ENCODE measurements around the gene ZNF282.
"Not testable (repeated sequence)": the region's sequence is repeated elsewhere in the genome, so short reads cannot be mapped to it uniquely, and the experiment has no call there.

ZNF282 gene

GRCh38 chr7:149223761-149224160 lies 28.4 kb downstream of the ZNF282 start:
- Histone ChIP-seq H3K36me3 (ENCODE audit: insufficient read depth, low read length) (peaks cover 58% of the 10 kb centered on the region), H3K9ac (ENCODE audit: low read depth, low read length) (no peak overlapping the region), H3K4me3 (ENCODE audit: low read depth in 1 of 2, low read length in 2 of 2) (no peak overlapping the region), H3K4me2 (ENCODE audit: insufficient read depth, low read length) (no peak overlapping the region), H3K27ac (ENCODE audit: low read length) (no peak overlapping the region), H4K20me1 (ENCODE audit: insufficient read depth, low read length) (peaks cover 21% of the 10 kb centered on the region; the same call in 1 of the 2 replicates), H3K4me1 (ENCODE audit: insufficient read depth, low read length) (no peaks in the 10 kb centered on the region), H3K9me3 (ENCODE audit: insufficient read depth, low read length, severe bottlenecking) (no peaks in the 10 kb centered on the region), H3K27me3 (ENCODE audit: insufficient read depth, low read length, poor library complexity) (no peaks in the 10 kb centered on the region), H3K79me2 (ENCODE audit: insufficient read depth, low read length) (no peaks in the 10 kb centered on the region), H2AFZ (ENCODE audit: low read depth, low read length) (no peak overlapping the region)
- no peak for TF ChIP-seq EZH2 (IDR thresholded peaks at IDR 0.05; ENCODE audit: borderline replicate concordance, low read depth, low read length, severe bottlenecking)
- TF ChIP-seq CTCF (IDR thresholded peaks at IDR 0.05; ENCODE audit: borderline replicate concordance, extremely low read depth, low read length, poor library complexity, severe bottlenecking): no peak
- no peak for DNase-seq
- ATAC-seq (ENCODE audit: insufficient read depth, low read depth): no peak

- no peak for TF ChIP-seq EZH2 (IDR thresholded peaks at IDR 0.05; ENCODE audit: borderline replicate concordance, low read depth, low read length, severe bottlenecking)
- TF ChIP-seq CTCF (IDR thresholded peaks at IDR 0.05; ENCODE audit: borderline replicate concordance, extremely low read depth, low read length, poor library complexity, severe bottlenecking): no peak
- Histone ChIP-seq H3K4me3 (ENCODE audit: low read depth in 1 of 2, low read length in 2 of 2) (no peak overlapping the region), H3K27me3 (ENCODE audit: insufficient read depth, low read length, poor library complexity) (no peaks in the 10 kb centered on the region), H3K79me2 (ENCODE audit: insufficient read depth, low read length) (no peaks in the 10 kb centered on the region), H3K9me3 (ENCODE audit: insufficient read depth, low read length, severe bottlenecking) (no peaks in the 10 kb centered on the region), H3K27ac (ENCODE audit: low read length) (no peak overlapping the region), H3K4me2 (ENCODE audit: insufficient read depth, low read length) (no peak overlapping the region), H3K9ac (ENCODE audit: low read depth, low read length) (no peak overlapping the region), H3K4me1 (ENCODE audit: insufficient read depth, low read length) (no peaks in the 10 kb centered on the region), H4K20me1 (ENCODE audit: insufficient read depth, low read length) (peaks cover 21% of the 10 kb centered on the region; the same call in 1 of the 2 replicates), H3K36me3 (ENCODE audit: insufficient read depth, low read length) (peaks cover 52% of the 10 kb centered on the region), H2AFZ (ENCODE audit: low read depth, low read length) (no peak overlapping the region)
- ATAC-seq (ENCODE audit: insufficient read depth, low read depth) (no peak), DNase-seq (no peak)
Measured at GRCh38 chr7:149224352-149224751, 29.0 kb downstream of the ZNF282 start.

GRCh38 chr7:149225106-149225505 lies 29.8 kb downstream of the ZNF282 start:
- Histone ChIP-seq H3K9ac (ENCODE audit: low read depth, low read length) (no peak overlapping the region), H3K79me2 (ENCODE audit: insufficient read depth, low read length) (no peaks in the 10 kb centered on the region), H3K9me3 (ENCODE audit: insufficient read depth, low read length, severe bottlenecking) (no peaks in the 10 kb centered on the region), H3K4me3 (ENCODE audit: low read depth in 1 of 2, low read length in 2 of 2) (no peak overlapping the region), H3K4me1 (ENCODE audit: insufficient read depth, low read length) (no peaks in the 10 kb centered on the region), H2AFZ (ENCODE audit: low read depth, low read length) (no peak overlapping the region), H3K27me3 (ENCODE audit: insufficient read depth, low read length, poor library complexity) (no peaks in the 10 kb centered on the region), H3K36me3 (ENCODE audit: insufficient read depth, low read length) (peaks cover 45% of the 10 kb centered on the region), H3K4me2 (ENCODE audit: insufficient read depth, low read length) (no peak overlapping the region), H3K27ac (ENCODE audit: low read length) (no peak overlapping the region), H4K20me1 (ENCODE audit: insufficient read depth, low read length) (peaks cover 21% of the 10 kb centered on the region; the same call in 1 of the 2 replicates)
- TF ChIP-seq EZH2 (IDR thresholded peaks at IDR 0.05; ENCODE audit: borderline replicate concordance, low read depth, low read length, severe bottlenecking) (no peak), CTCF (IDR thresholded peaks at IDR 0.05; ENCODE audit: borderline replicate concordance, extremely low read depth, low read length, poor library complexity, severe bottlenecking) (no peak)
- DNase-seq (no peak), ATAC-seq (ENCODE audit: insufficient read depth, low read depth) (no peak)

- Histone ChIP-seq H3K27ac (ENCODE audit: low read length) (no peak overlapping the region), H3K27me3 (ENCODE audit: insufficient read depth, low read length, poor library complexity) (no peaks in the 10 kb centered on the region), H3K36me3 (ENCODE audit: insufficient read depth, low read length) (peaks cover 39% of the 10 kb centered on the region), H3K9ac (ENCODE audit: low read depth, low read length) (no peak overlapping the region), H2AFZ (ENCODE audit: low read depth, low read length) (no peak overlapping the region), H3K4me2 (ENCODE audit: insufficient read depth, low read length) (no peak overlapping the region), H3K4me1 (ENCODE audit: insufficient read depth, low read length) (no peaks in the 10 kb centered on the region), H3K79me2 (ENCODE audit: insufficient read depth, low read length) (no peaks in the 10 kb centered on the region), H3K4me3 (ENCODE audit: low read depth in 1 of 2, low read length in 2 of 2) (no peak overlapping the region), H4K20me1 (ENCODE audit: insufficient read depth, low read length) (peaks cover 17% of the 10 kb centered on the region; the same call in 1 of the 2 replicates), H3K9me3 (ENCODE audit: insufficient read depth, low read length, severe bottlenecking) (no peaks in the 10 kb centered on the region)
- no peak for TF ChIP-seq CTCF (IDR thresholded peaks at IDR 0.05; ENCODE audit: borderline replicate concordance, extremely low read depth, low read length, poor library complexity, severe bottlenecking)
- TF ChIP-seq EZH2 (IDR thresholded peaks at IDR 0.05; ENCODE audit: borderline replicate concordance, low read depth, low read length, severe bottlenecking): no peak
- no peak for ATAC-seq (ENCODE audit: insufficient read depth, low read depth)
- DNase-seq: no peak
Measured at GRCh38 chr7:149225656-149226055, 30.3 kb downstream of the ZNF282 start.

GRCh38 chr7:149226366-149226765 lies 31.0 kb downstream of the ZNF282 start:
- H3K27me3 ChIP-seq (ENCODE audit: insufficient read depth, low read length, poor library complexity); H3K4me2 ChIP-seq (ENCODE audit: insufficient read depth, low read length); H3K4me3 ChIP-seq (ENCODE audit: low read depth in 1 of 2, low read length in 2 of 2); H2AFZ ChIP-seq (ENCODE audit: low read depth, low read length); H3K27ac ChIP-seq (ENCODE audit: low read length); H3K79me2 ChIP-seq (ENCODE audit: insufficient read depth, low read length); DNase-seq; H3K9ac ChIP-seq (ENCODE audit: low read depth, low read length); ATAC-seq (ENCODE audit: insufficient read depth, low read depth); H3K9me3 ChIP-seq (ENCODE audit: insufficient read depth, low read length, severe bottlenecking); H3K4me1 ChIP-seq (ENCODE audit: insufficient read depth, low read length): not testable (repeated sequence)
- Histone ChIP-seq H4K20me1 (ENCODE audit: insufficient read depth, low read length) (peaks cover 14% of the 10 kb centered on the region; the same call in 1 of the 2 replicates), H3K36me3 (ENCODE audit: insufficient read depth, low read length) (peaks cover 32% of the 10 kb centered on the region)

Measured in DND-41 (cell line).